ENCODE data around the gene SGPL1. TPM values are rescaled to one million over a fixed set of nuclear protein-coding genes. Genes with fewer than 3 reads are reported as not detected.
"Not testable (repeated sequence)": the region's sequence is repeated elsewhere in the genome, so short reads cannot be mapped to it uniquely, and the experiment has no call there.

SGPL1 gene
- total RNA-seq, 2 experiments from 2014 or later, result 65.6 to 67.0 TPM

DNA sequence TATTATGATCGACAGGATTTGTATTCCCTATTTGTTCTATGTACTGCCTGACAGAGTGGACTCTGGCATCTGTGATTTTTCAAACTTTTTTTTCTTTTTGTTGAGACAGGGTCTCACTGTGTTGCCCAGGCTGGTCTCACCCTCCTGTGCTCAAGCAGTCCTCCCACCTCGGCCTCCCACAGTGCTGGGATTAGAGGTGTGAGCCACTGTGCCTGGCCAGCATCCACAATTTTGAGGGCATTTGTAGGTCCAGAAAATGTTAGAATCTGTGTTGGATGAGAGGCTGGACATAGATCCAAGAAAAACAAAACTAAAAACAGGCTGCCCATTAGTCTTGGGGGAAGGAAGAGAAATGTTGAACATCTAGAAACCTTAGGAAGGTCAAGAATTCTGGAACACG, 34.3 kb downstream of the SGPL1 start:
- Mint-ChIP-seq H3K27me3 (no peaks in the 10 kb centered on the region), H3K27ac (no peak overlapping the region), H3K4me1 (ENCODE audit: low read depth) (peaks cover 32% of the 10 kb centered on the region), H3K4me3 (no peak overlapping the region), H3K9me3 (no peaks in the 10 kb centered on the region), H3K36me3 (peaks cover 57% of the 10 kb centered on the region)
- ChIA-PET POLR2A (no interaction called here), CTCF (interaction anchor here (1.4 kb wide), 1 partner anchor 27 kb away, joined by 3 read pairs; no protein-coding TSS in a partner anchor)
- DNase-seq, result no peak
- intact Hi-C loops (cut with micrococcal nuclease), result no loop called here

DNA sequence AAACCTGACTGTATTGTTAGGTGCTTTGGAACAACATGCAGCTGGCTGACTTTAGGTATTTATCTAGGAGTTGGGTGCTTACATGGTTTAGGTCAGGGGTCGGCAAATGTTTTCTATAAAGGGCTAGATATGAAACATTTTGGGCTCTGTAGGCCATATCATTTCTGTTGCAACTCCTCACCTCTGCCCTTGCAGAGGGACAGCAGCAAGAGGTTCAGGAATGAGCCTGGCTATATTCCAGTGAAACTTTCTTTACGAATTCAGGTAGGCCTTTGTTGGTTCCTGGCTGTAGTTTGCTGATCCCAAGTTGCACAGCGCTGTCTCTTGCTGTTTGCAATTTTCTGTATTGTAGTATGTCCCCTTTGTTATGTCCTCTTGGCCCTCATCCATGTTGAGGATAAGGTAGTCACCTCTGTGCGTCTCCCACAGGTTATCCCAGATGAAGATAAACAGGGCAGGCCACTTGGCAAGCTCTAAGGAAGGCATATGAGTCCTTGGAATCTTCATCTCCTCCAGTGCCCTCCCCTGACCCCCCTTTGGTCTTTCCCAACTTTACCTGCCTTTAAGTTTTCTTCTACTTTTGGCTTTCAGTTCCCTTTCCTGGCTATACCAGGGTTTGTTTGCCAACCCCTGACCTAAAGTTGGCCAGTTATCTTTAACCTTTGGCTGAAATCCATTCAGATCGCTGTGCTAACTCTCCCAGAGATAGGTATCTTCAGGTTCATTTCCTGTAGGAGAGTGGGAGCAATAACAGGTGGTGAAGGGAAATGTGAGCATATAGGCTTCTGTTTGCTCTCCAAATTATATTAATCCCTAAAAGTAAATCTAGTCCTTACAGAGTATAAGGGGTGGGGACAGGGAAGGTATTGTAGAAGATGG, 36.1 kb downstream of the SGPL1 start:
- POLR2A ChIA-PET, result interaction anchor here (0.7 kb wide), 1 partner anchor 11 kb away, joined by 3 read pairs; no protein-coding TSS in a partner anchor
- CTCF ChIA-PET, result no interaction called here
- Mint-ChIP-seq H3K27ac (no peak overlapping the region), H3K4me3 (no peak overlapping the region), H3K27me3 (no peaks in the 10 kb centered on the region), H3K9me3 (no peaks in the 10 kb centered on the region), H3K36me3 (peaks cover 59% of the 10 kb centered on the region), H3K4me1 (ENCODE audit: low read depth) (peaks cover 24% of the 10 kb centered on the region)
- no peak for DNase-seq
- intact Hi-C loops (cut with micrococcal nuclease), result no loop called here

DNA sequence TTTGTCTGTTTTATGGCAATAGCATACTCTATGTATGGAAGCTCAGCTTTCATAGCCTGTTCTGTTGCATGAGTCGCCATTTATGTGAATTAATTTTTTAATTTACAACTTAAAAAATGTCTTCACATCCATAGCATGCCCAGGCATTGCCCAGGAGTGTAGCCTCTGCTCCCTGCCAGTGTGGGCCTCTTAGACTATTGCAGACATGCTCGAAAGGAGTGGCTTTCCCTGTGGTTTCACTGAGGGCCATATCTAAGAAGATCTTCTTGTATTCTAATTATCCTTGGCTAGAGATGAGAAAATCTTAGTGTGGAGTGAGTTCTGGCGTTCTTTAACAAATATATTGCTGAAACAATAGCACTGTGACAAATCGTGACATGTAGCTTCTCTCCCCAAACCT, 37.3 kb downstream of the SGPL1 start:
- Mint-ChIP-seq H3K27ac (no peak overlapping the region), H3K4me1 (ENCODE audit: low read depth) (peaks cover 16% of the 10 kb centered on the region), H3K9me3 (no peaks in the 10 kb centered on the region), H3K36me3 (peaks cover 57% of the 10 kb centered on the region), H3K4me3 (no peak overlapping the region), H3K27me3 (no peaks in the 10 kb centered on the region)
- intact Hi-C loops (cut with micrococcal nuclease), result no loop called here
- DNase-seq, result no peak
- ChIA-PET POLR2A (no interaction called here), CTCF (interaction anchor here (2.4 kb wide), 1 partner anchor 37 kb away, joined by 6 read pairs; the partner anchor contains the start of gene SGPL1)

DNA sequence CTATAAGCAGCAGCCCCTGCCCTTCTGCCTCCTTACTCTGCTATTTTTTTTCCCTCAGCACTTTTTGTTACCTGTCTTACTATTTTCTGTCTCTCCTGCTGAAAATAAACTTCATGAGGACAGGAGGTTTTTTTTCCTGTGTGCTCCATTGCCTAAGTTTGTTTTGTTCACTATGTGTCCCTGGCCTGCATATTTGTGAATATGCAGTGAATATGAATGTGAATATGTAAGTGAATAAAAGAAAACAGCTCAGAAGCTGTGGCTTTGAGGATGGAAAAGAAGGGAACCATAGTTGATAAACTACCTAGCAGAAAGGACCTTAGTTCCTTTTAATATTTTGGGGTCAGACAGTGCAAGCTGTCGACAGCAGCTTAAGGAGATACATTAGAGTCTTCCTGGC, 37.7 kb downstream of the SGPL1 start:
- Mint-ChIP-seq H3K4me3 (no peak overlapping the region), H3K36me3 (peaks cover 61% of the 10 kb centered on the region), H3K27me3 (no peaks in the 10 kb centered on the region), H3K9me3 (no peaks in the 10 kb centered on the region), H3K27ac (no peak overlapping the region), H3K4me1 (ENCODE audit: low read depth) (peaks cover 15% of the 10 kb centered on the region)
- no peak for DNase-seq
- ChIA-PET CTCF (interaction anchor here (0.7 to 2.4 kb wide), 2 partner anchors 10 to 38 kb away, joined by 6 to 7 read pairs; partner anchors contain the start of gene SGPL1), POLR2A (no interaction called here)
- intact Hi-C loops (cut with micrococcal nuclease), result no loop called here

DNA sequence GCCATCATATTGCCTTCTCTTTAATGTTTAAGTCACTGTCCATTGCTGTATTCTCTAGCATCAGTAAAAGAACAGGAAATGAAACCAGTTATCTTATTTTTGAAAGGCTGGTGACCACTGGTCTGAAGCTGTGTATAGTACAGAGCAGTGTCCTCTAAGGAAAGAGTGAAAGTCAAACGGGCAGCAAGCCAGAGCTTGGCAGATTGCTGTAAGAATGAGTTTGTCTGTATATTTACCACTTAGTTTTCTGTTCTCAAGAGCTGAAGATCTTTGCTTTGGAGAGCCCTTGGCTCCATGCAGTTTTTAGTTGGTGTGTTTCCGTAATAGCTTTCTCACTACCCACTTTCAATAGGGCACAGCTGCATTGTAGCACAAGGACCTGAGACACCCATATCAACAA, 40.7 kb downstream of the SGPL1 start:
- ChIA-PET POLR2A (no interaction called here), CTCF (interaction anchor here (0.8 to 2.7 kb wide), 4 partner anchors 23 to 71 kb away, joined by 3 to 9 read pairs (median 3); partner anchors contain the start of gene SGPL1)
- intact Hi-C loops (cut with micrococcal nuclease), result no loop called here
- H3K4me3 Mint-ChIP-seq, result no peak overlapping the region
- no peaks in the 10 kb centered on the region for H3K27me3 Mint-ChIP-seq
- peaks cover 56% of the 10 kb centered on the region for H3K36me3 Mint-ChIP-seq
- DNase-seq, result no peak
- H3K27ac Mint-ChIP-seq, result no peak overlapping the region
- no peaks in the 10 kb centered on the region for H3K9me3 Mint-ChIP-seq
- peaks cover 2% of the 10 kb centered on the region for H3K4me1 Mint-ChIP-seq (ENCODE audit: low read depth)

DNA sequence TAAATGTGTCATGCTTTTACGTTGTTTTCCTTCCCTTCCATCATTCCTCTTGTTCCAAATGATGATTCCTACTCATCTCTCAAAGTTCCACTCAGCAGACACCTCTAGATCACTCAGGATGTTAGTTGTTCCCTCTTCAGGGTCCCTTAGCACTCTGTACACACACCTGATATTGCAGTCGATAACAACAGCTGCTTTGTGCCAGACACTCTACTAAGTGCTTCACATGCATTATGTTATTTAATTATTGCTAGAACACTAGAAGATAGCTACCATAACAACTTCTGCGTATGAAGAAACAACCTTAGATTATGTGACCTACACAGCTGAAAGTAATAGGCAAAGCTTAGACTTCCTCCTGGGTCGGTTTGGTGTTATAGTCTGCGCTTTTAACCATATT, 43.0 kb downstream of the SGPL1 start:
- H3K27me3 Mint-ChIP-seq, result no peaks in the 10 kb centered on the region
- peaks cover 10% of the 10 kb centered on the region for H3K4me1 Mint-ChIP-seq (ENCODE audit: low read depth)
- H3K36me3 Mint-ChIP-seq, result peaks cover 52% of the 10 kb centered on the region
- H3K9me3 Mint-ChIP-seq, result no peaks in the 10 kb centered on the region
- POLR2A ChIA-PET, result interaction anchor here (0.8 kb wide), 1 partner anchor 12 kb away, joined by 3 read pairs; no protein-coding TSS in a partner anchor
- no peak for DNase-seq
- intact Hi-C loops (cut with micrococcal nuclease), result no loop called here
- H3K4me3 Mint-ChIP-seq, result no peak overlapping the region
- peak overlapping the region; percentile 4 for H3K27ac Mint-ChIP-seq
- CTCF ChIA-PET, result interaction anchor here (0.7 to 2.7 kb wide), 2 partner anchors 23 to 43 kb away, joined by 3 to 9 read pairs; partner anchors contain the start of gene SGPL1

DNA sequence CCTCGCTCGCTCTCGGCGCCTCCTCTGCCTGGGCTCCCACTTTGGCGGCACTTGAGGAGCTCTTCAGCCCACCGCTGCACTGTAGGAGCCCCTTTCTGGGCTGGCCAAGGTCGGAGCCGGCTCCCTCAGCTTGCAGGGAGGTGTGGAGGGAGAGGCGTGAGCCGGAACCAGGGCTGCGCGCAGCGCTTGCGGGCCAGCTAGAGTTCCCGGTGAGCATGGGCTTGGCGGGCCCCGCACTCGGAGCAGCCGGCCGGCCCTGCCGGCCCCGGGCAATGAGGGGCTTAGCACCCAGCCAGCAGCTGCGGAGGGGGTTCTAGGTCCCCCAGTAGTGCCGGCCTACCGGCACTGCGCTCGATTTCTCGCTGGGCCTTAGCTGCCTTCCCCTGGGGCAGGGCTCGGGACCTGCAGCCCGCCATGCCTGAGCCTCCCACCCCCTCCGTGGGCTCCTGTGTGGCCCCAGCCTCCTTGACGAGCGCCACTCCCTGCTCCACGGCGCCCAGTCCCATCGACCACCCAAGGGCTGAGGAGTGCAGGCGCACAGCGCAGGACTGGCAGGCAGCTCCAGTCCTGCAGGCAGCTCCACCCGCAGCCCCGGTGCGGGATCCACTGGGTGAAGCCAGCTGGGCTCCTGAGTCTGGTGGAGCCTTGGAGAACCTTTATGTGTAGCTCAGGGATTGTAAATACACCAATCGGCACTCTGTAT, 45.9 kb downstream of the SGPL1 start:
- peaks cover 56% of the 10 kb centered on the region for H3K36me3 Mint-ChIP-seq
- H3K27ac Mint-ChIP-seq; CTCF ChIA-PET; H3K4me3 Mint-ChIP-seq; DNase-seq; intact Hi-C loops (cut with micrococcal nuclease); POLR2A ChIA-PET; H3K9me3 Mint-ChIP-seq; H3K27me3 Mint-ChIP-seq: not testable (repeated sequence)
- H3K4me1 Mint-ChIP-seq (ENCODE audit: low read depth), result peaks cover 25% of the 10 kb centered on the region

DNA sequence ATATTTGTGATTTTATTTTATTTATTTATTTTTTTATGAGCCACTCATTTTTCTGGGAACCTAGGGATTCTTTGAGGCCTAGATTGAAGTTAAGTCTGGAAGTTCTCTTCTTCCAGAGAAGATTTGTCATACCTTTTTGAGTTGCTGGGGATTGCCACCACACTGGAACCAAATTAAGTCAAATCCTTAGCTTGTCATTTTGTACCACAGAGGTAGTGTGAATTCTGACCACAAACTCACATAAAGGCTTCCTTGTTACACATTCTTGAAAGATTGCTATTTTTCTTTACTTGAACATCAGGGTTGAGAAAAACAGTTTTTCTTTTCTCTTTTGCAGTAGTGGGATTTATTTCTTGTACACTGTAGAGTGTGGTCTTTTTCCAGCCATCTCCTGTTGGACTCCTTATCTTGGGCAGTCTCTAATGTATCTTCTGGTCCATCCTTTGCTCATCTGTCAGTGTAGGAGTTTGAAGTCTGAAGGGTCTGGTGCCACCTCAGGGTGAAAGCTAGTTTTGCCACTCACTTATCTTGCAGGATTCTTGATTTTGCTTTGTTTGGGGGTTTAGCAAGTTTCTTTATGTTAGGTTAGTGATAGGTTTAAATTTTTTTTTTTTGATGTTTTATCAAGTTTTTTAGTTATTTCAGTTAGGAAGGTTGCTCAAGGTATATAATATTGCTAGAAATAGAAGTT, 47.9 kb downstream of the SGPL1 start:
- Mint-ChIP-seq H3K9me3 (no peaks in the 10 kb centered on the region), H3K27ac (peak overlapping the region; percentile 82), H3K4me1 (ENCODE audit: low read depth) (peaks cover 23% of the 10 kb centered on the region), H3K4me3 (no peak overlapping the region), H3K36me3 (peaks cover 51% of the 10 kb centered on the region), H3K27me3 (no peaks in the 10 kb centered on the region)
- intact Hi-C loops (cut with micrococcal nuclease), result loop anchor here (1.0 kb wide), 2 partner anchors 30 to 42 kb away; no protein-coding TSS in a partner anchor
- ChIA-PET POLR2A (interaction anchor here (1.1 to 1.7 kb wide), 2 partner anchors 31 to 43 kb away, joined by 4 to 5 read pairs; no protein-coding TSS in a partner anchor), CTCF (interaction anchor here (1.0 to 1.4 kb wide), 3 partner anchors 8 to 46 kb away, joined by 3 to 7 read pairs (median 5); no protein-coding TSS in a partner anchor)
- no peak for DNase-seq

DNA sequence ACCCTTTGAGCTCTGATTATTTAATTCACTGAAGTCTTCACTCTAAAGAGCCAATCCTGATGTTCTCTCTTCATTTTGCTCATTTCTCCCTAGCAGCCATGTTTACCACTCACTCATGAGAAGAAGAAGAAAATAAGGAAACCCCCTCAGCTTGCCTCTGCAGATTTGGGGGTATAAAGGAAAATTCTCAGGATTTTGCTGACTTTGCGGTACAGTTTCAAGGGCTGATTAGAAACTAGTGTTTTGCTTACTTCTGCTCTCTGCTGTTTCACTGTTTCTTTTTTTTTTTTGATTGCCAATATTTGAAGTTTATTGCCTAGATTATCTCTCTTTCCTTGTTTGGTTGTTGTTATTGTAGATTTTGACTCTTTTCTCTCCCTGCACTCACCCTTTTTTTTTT, 49.2 kb downstream of the SGPL1 start:
- H3K4me3 Mint-ChIP-seq, result no peak overlapping the region

DNA sequence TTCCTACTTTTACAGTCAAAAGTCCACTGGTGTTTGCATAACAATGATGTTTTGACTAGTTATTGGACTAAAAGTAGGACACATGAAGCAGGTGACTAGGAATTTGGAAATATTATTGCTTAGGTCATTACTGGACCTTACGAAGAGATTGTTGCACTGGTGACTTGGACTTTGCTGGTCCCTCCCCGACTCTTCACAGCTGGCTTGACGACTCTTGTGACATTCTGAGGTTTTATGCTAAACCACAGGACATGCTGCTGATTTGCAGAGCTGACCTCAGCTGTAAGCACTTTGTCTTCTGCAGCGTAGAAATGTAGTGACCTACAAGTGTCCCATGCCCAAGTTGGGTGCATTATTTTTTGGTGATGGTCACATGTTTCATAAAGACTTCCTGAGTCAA, 50.7 kb downstream of the SGPL1 start:
- CTCF ChIA-PET, result no interaction called here

More for the DNA sequence above, 49.2 kb downstream of the SGPL1 start:
- ChIA-PET CTCF (interaction anchor here (0.6 to 1.4 kb wide), 3 partner anchors 16 to 592 kb away, joined by 3 to 5 read pairs (median 4); no protein-coding TSS in a partner anchor), POLR2A (interaction anchor here (1.7 kb wide), 1 partner anchor 32 kb away, joined by 5 read pairs; no protein-coding TSS in a partner anchor)
- H3K4me1 Mint-ChIP-seq (ENCODE audit: low read depth), result peaks cover 23% of the 10 kb centered on the region
- H3K9me3 Mint-ChIP-seq, result no peaks in the 10 kb centered on the region
- no peaks in the 10 kb centered on the region for H3K27me3 Mint-ChIP-seq
- H3K27ac Mint-ChIP-seq, result no peak overlapping the region
- DNase-seq, result no peak
- intact Hi-C loops (cut with micrococcal nuclease), result no loop called here
- H3K36me3 Mint-ChIP-seq, result peaks cover 52% of the 10 kb centered on the region

DNA sequence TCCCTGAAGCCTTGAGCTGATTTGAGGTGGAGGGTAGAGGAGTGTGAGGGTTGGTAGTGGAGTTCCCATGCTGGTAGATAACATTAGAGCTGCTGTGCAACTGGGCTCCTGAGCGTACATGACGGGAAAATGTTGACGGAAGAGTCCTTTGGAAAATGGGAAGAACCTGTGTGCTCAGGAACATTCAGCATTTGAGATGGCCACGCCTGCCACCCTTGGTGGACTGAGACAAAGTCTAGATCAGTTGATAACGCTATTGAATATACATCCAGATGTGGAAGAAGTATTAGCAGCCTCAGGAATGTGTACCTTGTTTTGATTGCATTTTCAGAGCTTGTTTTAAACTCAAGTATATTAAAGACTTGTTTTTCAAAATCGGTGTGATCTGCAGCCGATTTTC, 56.5 kb downstream of the SGPL1 start:
- H3K9me3 Mint-ChIP-seq, result no peaks in the 10 kb centered on the region
- CTCF ChIA-PET, result interaction anchor here (1.0 to 2.3 kb wide), 2 partner anchors 8 to 9 kb away, joined by 3 to 11 read pairs; no protein-coding TSS in a partner anchor
- H3K4me1 Mint-ChIP-seq (ENCODE audit: low read depth), result no peaks in the 10 kb centered on the region
- H3K27ac Mint-ChIP-seq, result no peak overlapping the region
- intact Hi-C loops (cut with micrococcal nuclease), result no loop called here
- DNase-seq, result no peak
- POLR2A ChIA-PET, result no interaction called here
- peaks cover 41% of the 10 kb centered on the region for H3K36me3 Mint-ChIP-seq
- no peak overlapping the region for H3K4me3 Mint-ChIP-seq
- no peaks in the 10 kb centered on the region for H3K27me3 Mint-ChIP-seq

More for the DNA sequence above, 50.7 kb downstream of the SGPL1 start:
- no peak overlapping the region for H3K27ac Mint-ChIP-seq
- H3K9me3 Mint-ChIP-seq, result no peaks in the 10 kb centered on the region
- H3K4me1 Mint-ChIP-seq (ENCODE audit: low read depth), result peaks cover 23% of the 10 kb centered on the region
- H3K36me3 Mint-ChIP-seq, result peaks cover 47% of the 10 kb centered on the region
- no peak overlapping the region for H3K4me3 Mint-ChIP-seq
- no peaks in the 10 kb centered on the region for H3K27me3 Mint-ChIP-seq
- POLR2A ChIA-PET, result no interaction called here
- DNase-seq, result no peak
- intact Hi-C loops (cut with micrococcal nuclease), result no loop called here

All from activated CD4-positive, alpha-beta memory T cell treated with anti-CD3 and anti-CD28 coated beads for 36 hours (primary cell).